GM12878 (cell line): ENCODE measurements around the gene HINT1. TPM values are rescaled to one million over a fixed set of nuclear protein-coding genes. Genes with fewer than 3 reads are reported as not detected.

Experiments
- ATAC-seq: fragments of 200-7000 bp; cut with Tn5 transposase; 3 replicates; pipeline ENCODE4 v1.9.1; 2020; ENCODE audit warnings: mild to moderate bottlenecking, moderate library complexity
- BruUV-seq: library from RNA; stranded (reverse); fragments of 400-500 nt; replicated peaks from 2 replicates; lab custom pipeline; 2021; lab: Mats Ljungman, UMichigan
- CTCF ChIA-PET: fragments of 300-600 bp; sonication (Branson Sonifier 250); formaldehyde crosslinking; extraction: SDS; loops from one replicate; lab custom pipeline; 2021; ENCODE audit warnings: inconsistent platforms; lab: Yijun Ruan, JAX
- POLR2A ChIA-PET: fragments of 350-600 bp; formaldehyde crosslinking; extraction: SDS; loops from one replicate; lab custom pipeline; 2021; ENCODE audit warnings: inconsistent platforms; lab: Charles Lee
- RAD21 ChIA-PET: fragments of 300-600 bp; sonication (Branson Sonifier 250); formaldehyde crosslinking; loops from one replicate; lab custom pipeline; 2023; ENCODE audit warnings: antibody characterized with exemption; ENCODE audit not compliant: unreplicated experiment; lab: Charles Lee
- SMC1A ChIA-PET: fragments of 300-600 bp; sonication (Branson Sonifier 250); formaldehyde crosslinking; loops from one replicate; lab custom pipeline; 2023; ENCODE audit not compliant: unreplicated experiment, uncharacterized antibody; lab: Charles Lee
- DNase-seq: peaks from one replicate; pipeline ENCODE4 v3.0.0-alpha.2; 2011; ENCODE audit warnings: low read depth, low spot score
- FAIRE-seq: peaks from 3 replicates; lab custom pipeline; 2011; peaks lifted over from hg19 to GRCh38; lab: Jason Lieb, UNC
- H2AFZ ChIP-seq: 2 replicates; pipeline ENCODE4 v1.6.0; 2011; ENCODE audit warnings: low read depth, low read length, control low read depth; ENCODE audit not compliant: control insufficient read depth
- H3K27ac ChIP-seq: 2 replicates; pipeline ENCODE4 v1.5.1; 2011; ENCODE audit warnings: control low read depth; ENCODE audit not compliant: control insufficient read depth, insufficient read depth
- H3K27me3 ChIP-seq, 2 experiments: replicated peaks in 1 of 2; 2 replicates each; pipeline versions ENCODE4 v1.6.0 to v1.6.1; 2011; ENCODE audit warnings: low read length in 1 of 2; ENCODE audit not compliant: control insufficient read depth in 2 of 2, insufficient read depth in 2 of 2
- H3K36me3 ChIP-seq, 2 experiments: 2 replicates each; pipeline ENCODE4 v1.5.1; 2011; ENCODE audit warnings: low read length in 1 of 2; ENCODE audit not compliant: control insufficient read depth in 2 of 2, insufficient read depth in 2 of 2
- H3K4me1 ChIP-seq: 2 replicates; pipeline ENCODE4 v1.6.1; 2011; ENCODE audit warnings: mild to moderate bottlenecking, low read length, moderate library complexity, mixed read lengths; ENCODE audit not compliant: control insufficient read depth, insufficient read depth
- H3K4me2 ChIP-seq: 2 replicates; pipeline ENCODE4 v1.6.0; 2011; ENCODE audit warnings: control low read depth; ENCODE audit not compliant: control insufficient read depth, insufficient read depth
- H3K4me3 ChIP-seq: fragments of 200-600 bp; sonication (generic); 2 replicates; pipeline ENCODE4 v1.5.1; 2016
- H3K79me2 ChIP-seq: 2 replicates; pipeline ENCODE4 v1.6.0; 2011; ENCODE audit warnings: low read length; ENCODE audit not compliant: control insufficient read depth, insufficient read depth
- H3K9ac ChIP-seq: 2 replicates; pipeline ENCODE4 v1.8.0; 2011; ENCODE audit warnings: low read length, control low read depth, mixed read lengths; ENCODE audit not compliant: control insufficient read depth, insufficient read depth
- H3K9me3 ChIP-seq: replicated peaks from 3 replicates; pipeline ENCODE4 v1.5.1; 2011; ENCODE audit warnings: mild to moderate bottlenecking, low read length; ENCODE audit not compliant: control insufficient read depth, insufficient read depth
- H4K20me1 ChIP-seq: 2 replicates; pipeline ENCODE4 v1.6.0; 2011; ENCODE audit not compliant: control insufficient read depth, insufficient read depth
- BACH1 ChIP-seq: fragments of 450-650 bp; IDR thresholded peaks from 2 replicates; pipeline ENCODE4 v1.6.1; 2017; ENCODE audit warnings: mild to moderate bottlenecking, borderline replicate concordance
- CBX5 ChIP-seq: sonication (generic); IDR thresholded peaks from 2 replicates; pipeline ENCODE4 v1.6.1; 2016; ENCODE audit warnings: low read depth, moderate library complexity, mild to moderate bottlenecking, inconsistent platforms
- CREM ChIP-seq: IDR thresholded peaks from 2 replicates; pipeline ENCODE4 v1.6.1; 2014; ENCODE audit warnings: antibody characterized with exemption, low read depth
- EGR1 ChIP-seq, 2 experiments: IDR thresholded peaks; 1 replicate in 1 of 2; 2 replicates in 1 of 2; pipeline ENCODE4 v1.6.1; 2011 to 2012; ENCODE audit warnings: low read depth in 2 of 2, low read length in 2 of 2, borderline replicate concordance in 1 of 2, mild to moderate bottlenecking in 1 of 2, moderate library complexity in 1 of 2
- EZH2 ChIP-seq: IDR thresholded peaks from 2 replicates; pipeline ENCODE4 v1.6.1; 2012; ENCODE audit warnings: low read depth, mild to moderate bottlenecking, control low read depth, inconsistent platforms, low read length, borderline replicate concordance; ENCODE audit not compliant: control insufficient read depth
- GABPA ChIP-seq: IDR thresholded peaks from 2 replicates; pipeline ENCODE4 v1.6.1; 2014; ENCODE audit warnings: antibody characterized with exemption, low read depth, mild to moderate bottlenecking, inconsistent platforms
- IRF5 ChIP-seq: fragments of 450-650 bp; IDR thresholded peaks from 2 replicates; pipeline ENCODE4 v1.6.1; 2017; ENCODE audit warnings: borderline replicate concordance
- JUND ChIP-seq: IDR thresholded peaks from 2 replicates; pipeline ENCODE4 v1.6.1; 2012; ENCODE audit warnings: low read depth, mild to moderate bottlenecking, low read length, improper control_type of control experiment, moderate library complexity
- KDM1A ChIP-seq: fragments of 200-600 bp; sonication (generic); IDR thresholded peaks from 2 replicates; pipeline ENCODE4 v1.6.1; 2016; ENCODE audit warnings: borderline replicate concordance
- MTA3 ChIP-seq: IDR thresholded peaks from 2 replicates; pipeline ENCODE4 v1.6.1; 2012; ENCODE audit warnings: low read length, inconsistent platforms, borderline replicate concordance
- MXI1 ChIP-seq: fragments of 150-350 bp; IDR thresholded peaks from 2 replicates; pipeline ENCODE4 v1.6.1; 2011; ENCODE audit warnings: low read depth, mild to moderate bottlenecking, inconsistent platforms, low read length, improper control_type of control experiment
- NBN ChIP-seq: fragments of 450-650 bp; IDR thresholded peaks from 2 replicates; pipeline ENCODE4 v1.6.1; 2016
- PML ChIP-seq: IDR thresholded peaks from 2 replicates; pipeline ENCODE4 v1.6.1; 2012; ENCODE audit warnings: low read length, inconsistent platforms
- RAD21 ChIP-seq: IDR thresholded peaks from 2 replicates; pipeline ENCODE4 v1.6.1; 2011; ENCODE audit warnings: mild to moderate bottlenecking, low read depth, low read length, moderate library complexity; ENCODE audit not compliant: insufficient read depth
- SMAD1 ChIP-seq: fragments of 450-650 bp; IDR thresholded peaks from 2 replicates; pipeline ENCODE4 v1.6.1; 2018; ENCODE audit warnings: mild to moderate bottlenecking, low read depth; ENCODE audit not compliant: partially characterized antibody
- YY1 ChIP-seq: IDR thresholded peaks from 2 replicates; pipeline ENCODE4 v1.6.1; 2011; ENCODE audit warnings: low read depth, mild to moderate bottlenecking, low read length
- ZBTB40 ChIP-seq: fragments of 450-650 bp; IDR thresholded peaks from 2 replicates; pipeline ENCODE4 v1.6.1; 2016; ENCODE audit warnings: mild to moderate bottlenecking, moderate library complexity, borderline replicate concordance
- ZNF217 ChIP-seq: fragments of 450-650 bp; IDR thresholded peaks from 2 replicates; pipeline ENCODE4 v1.6.1; 2017; ENCODE audit warnings: antibody characterized with exemption, mild to moderate bottlenecking
- in situ Hi-C: fragments of 300-500 bp; cut with MboI; formaldehyde crosslinking; loops from 9 replicates; pipeline ENCODE4 v1.14.3; 2018; ENCODE audit warnings: mixed read lengths
- intact Hi-C: fragments of 100-400 bp; cut with micrococcal nuclease; formaldehyde crosslinking; loops from one replicate; pipeline ENCODE4 v1.14.2; 2022; ENCODE audit not compliant: unreplicated experiment
- polyA plus RNA-seq, 11 experiments: library from polyadenylated mRNA; depleted of rRNA in 4 of 11; unstranded in 6 of 11; stranded (reverse) in 5 of 11; fragments of >200 nt; fragmentation: Nextera tagmentation in 4 of 11; fragmentation: Illumina TruSeq in 1 of 11; extraction: Ambion mirVana in 4 of 11; extraction: Trizol in 1 of 11; gene quantifications; 1 replicate in 1 of 11; 2 replicates in 10 of 11; pipeline versions ENCODE4 v1.2.1 to v1.2.3, GENCODE V29; 2011 to 2016; ENCODE audit warnings: inconsistent platforms in 2 of 11, missing spikeins in 2 of 11, low read depth in 1 of 11
- total RNA-seq, 4 experiments: library from RNA; depleted of rRNA in 3 of 4; stranded (reverse); fragments of >200 nt in 3 of 4; fragmentation: Illumina TruSeq in 1 of 4; extraction: Trizol in 1 of 4; gene quantifications; 2 replicates each; pipeline versions ENCODE4 v1.2.1 to v1.2.3, GENCODE V29; 2013 to 2021
- TF ChIP-seq, protein P1 (sequence below): fragments of 450-650 bp; IDR thresholded peaks from 2 replicates; pipeline ENCODE4 v1.6.1; 2014; ENCODE audit warnings: mild to moderate bottlenecking

The HINT1 gene
- total and polyA plus RNA-seq, 10 of the 15 experiments (the other 5 are each of a cell fraction or from before 2014, with no cell fraction given) = 253 to 997 (median 562) TPM

GRCh38 chr5:131180407-131180806 is 15.4 kb upstream of the HINT1 start:
- ATAC-seq (no peak), DNase-seq (no peak), FAIRE-seq (peak; percentile 65)
- SMC1A ChIA-PET = interaction anchor here (1.3 kb wide), 1 partner anchor 36 kb away, joined by 3 read pairs; no protein-coding TSS in a partner anchor
- H3K4me2 ChIP-seq = no peak overlapping the region
- H3K27ac ChIP-seq = no peak overlapping the region
- H3K9me3 ChIP-seq = no peaks in the 10 kb centered on the region
- no peaks in the 10 kb centered on the region; a peak in 1 of 4 replicates for H3K36me3 ChIP-seq
- POLR2A ChIA-PET = no interaction called here
- in situ Hi-C loops = no loop called here
- CTCF ChIA-PET = no interaction called here
- RAD21 ChIA-PET = no interaction called here
- no TSS peak for BruUV-seq
- H3K4me3 ChIP-seq = no peak overlapping the region
- H3K9ac ChIP-seq = no peak overlapping the region
- no peaks in the 10 kb centered on the region for H3K27me3 ChIP-seq
- TF ChIP-seq MXI1 = no peak
- TF ChIP-seq MTA3 = no peak
- no peak for TF ChIP-seq ZNF217
- no peak for TF ChIP-seq PML
- TF ChIP-seq BACH1 = no peak
- TF ChIP-seq ZBTB40 = no peak
- TF ChIP-seq CBX5 = no peak
- TF ChIP-seq NBN = no peak
- no peak for TF ChIP-seq RAD21
- no peak for TF ChIP-seq KDM1A
- TF ChIP-seq SMAD1 = no peak
- TF ChIP-seq EZH2 = no peak
- TF ChIP-seq CREM = no peak
- no peak for TF ChIP-seq JUND
- TF ChIP-seq, protein P1, sequence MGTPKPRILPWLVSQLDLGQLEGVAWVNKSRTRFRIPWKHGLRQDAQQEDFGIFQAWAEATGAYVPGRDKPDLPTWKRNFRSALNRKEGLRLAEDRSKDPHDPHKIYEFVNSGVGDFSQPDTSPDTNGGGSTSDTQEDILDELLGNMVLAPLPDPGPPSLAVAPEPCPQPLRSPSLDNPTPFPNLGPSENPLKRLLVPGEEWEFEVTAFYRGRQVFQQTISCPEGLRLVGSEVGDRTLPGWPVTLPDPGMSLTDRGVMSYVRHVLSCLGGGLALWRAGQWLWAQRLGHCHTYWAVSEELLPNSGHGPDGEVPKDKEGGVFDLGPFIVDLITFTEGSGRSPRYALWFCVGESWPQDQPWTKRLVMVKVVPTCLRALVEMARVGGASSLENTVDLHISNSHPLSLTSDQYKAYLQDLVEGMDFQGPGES = no peak
- no peak for TF ChIP-seq YY1
- TF ChIP-seq IRF5 = no peak
- TF ChIP-seq GABPA = no peak
- no peak for TF ChIP-seq EGR1 (IDR thresholded peaks at IDR 0.05; ENCODE audit: borderline replicate concordance in 1 of 2, low read depth in 2 of 2, low read length in 2 of 2)
- TF ChIP-seq, all 136 proteins: peak for 0
- H3K79me2 ChIP-seq = peaks cover 5% of the 10 kb centered on the region
- no peaks in the 10 kb centered on the region for H3K4me1 ChIP-seq
- H4K20me1 ChIP-seq = no peaks in the 10 kb centered on the region
- H2AFZ ChIP-seq = no peak overlapping the region
- intact Hi-C loops = no loop called here
